MV-4-11 (cell line): ENCODE measurements around the gene OTP.
"Not testable (repeated sequence)": the region's sequence is repeated elsewhere in the genome, so short reads cannot be mapped to it uniquely, and the experiment has no call there.

Experiments used
- DNase-seq: peaks from one replicate; lab custom pipeline; 2025; lab: John Stamatoyannopoulos, UW

The OTP gene

GRCh38 chr5:77608927-77609326, 29.6 kb downstream of the OTP start:
- DNase-seq = not testable (repeated sequence)

DNA sequence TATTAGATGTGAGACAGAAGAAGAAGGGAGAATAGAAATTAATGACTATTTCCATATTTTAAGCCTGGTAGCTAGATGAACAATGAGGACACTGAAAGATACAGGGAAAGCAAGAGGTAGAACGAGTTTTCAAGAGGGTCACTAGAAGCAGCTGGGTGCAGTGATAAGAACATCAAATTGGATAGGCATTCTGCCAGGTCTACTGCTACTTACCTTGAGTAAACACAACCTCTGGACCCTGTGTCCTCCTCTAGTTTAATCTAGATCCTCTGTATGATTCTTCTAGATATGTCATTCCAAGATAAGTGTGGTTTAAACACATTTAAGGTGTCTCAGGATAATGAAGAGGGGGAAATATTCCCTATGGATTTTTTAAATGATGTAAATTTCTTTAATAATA, 31.2 kb downstream of the OTP start:
- DNase-seq = no peak

GRCh38 chr5:77606279-77606678, 32.2 kb downstream of the OTP start:
- no peak for DNase-seq

- no peak for DNase-seq
These were observed 38.8 kb downstream of the OTP start for GRCh38 chr5:77599679-77600078.

DNA sequence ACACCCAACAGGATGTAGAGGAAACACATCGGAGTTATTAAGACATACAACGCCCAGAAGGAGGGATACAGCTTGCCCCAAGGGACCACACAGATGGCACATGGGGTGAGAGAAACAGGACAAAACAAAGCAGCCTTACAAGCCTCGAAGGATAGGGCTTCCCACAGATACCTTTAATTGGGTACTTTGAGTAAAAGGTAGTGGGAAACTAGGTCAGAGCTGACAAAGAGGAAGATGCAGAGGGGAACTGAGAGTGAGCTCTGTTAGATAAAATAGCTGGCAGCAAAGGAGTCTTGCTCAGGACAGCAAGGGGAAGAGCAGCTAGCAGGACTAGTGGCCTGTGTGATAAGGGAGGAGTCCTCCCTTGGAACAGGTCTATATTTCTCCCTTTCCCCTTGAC, 48.2 kb downstream of the OTP start:
- peak; percentile 68 for DNase-seq

GRCh38 chr5:77588175-77588574, 50.3 kb downstream of the OTP start:
- no peak for DNase-seq

DNA sequence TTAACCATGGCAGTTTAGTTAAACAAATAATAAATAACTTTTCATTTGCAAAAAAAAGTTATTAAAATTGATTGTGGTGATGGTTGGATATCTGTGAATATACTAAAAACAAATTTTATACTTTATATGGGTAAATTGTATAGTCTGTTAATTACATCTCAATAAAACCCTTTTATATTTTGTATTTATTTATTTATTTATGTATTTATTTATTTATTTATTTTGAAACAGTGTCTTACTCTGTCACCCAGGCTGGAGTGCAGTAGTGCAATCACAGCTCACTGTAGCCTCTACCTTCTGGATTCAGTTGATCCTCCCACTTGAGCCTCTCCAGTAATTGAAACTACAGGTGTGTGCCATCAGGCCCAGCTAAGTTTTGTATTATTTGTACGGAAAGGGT, 52.4 kb downstream of the OTP start:
- DNase-seq = no peak

- DNase-seq = peak; percentile 41
These were observed 56.4 kb downstream of the OTP start for GRCh38 chr5:77582143-77582542.
